Loucy (cell line): ENCODE results near the gene NTN1.

ENCODE experiments used
- CTCF ChIP-seq: fragments of 200-600 bp; sonication (generic); conservative IDR thresholded peaks from 2 replicates; pipeline ENCODE4 v1.5.1; 2014; ENCODE audit warnings: mild to moderate bottlenecking, antibody characterized with exemption, low read length
- EZH2phosphoT487 ChIP-seq: fragments of 200-600 bp; IDR thresholded peaks from 2 replicates; pipeline ENCODE4 v1.6.1; 2018; ENCODE audit warnings: antibody characterized with exemption, mild to moderate bottlenecking, moderate library complexity, borderline replicate concordance

DNA sequence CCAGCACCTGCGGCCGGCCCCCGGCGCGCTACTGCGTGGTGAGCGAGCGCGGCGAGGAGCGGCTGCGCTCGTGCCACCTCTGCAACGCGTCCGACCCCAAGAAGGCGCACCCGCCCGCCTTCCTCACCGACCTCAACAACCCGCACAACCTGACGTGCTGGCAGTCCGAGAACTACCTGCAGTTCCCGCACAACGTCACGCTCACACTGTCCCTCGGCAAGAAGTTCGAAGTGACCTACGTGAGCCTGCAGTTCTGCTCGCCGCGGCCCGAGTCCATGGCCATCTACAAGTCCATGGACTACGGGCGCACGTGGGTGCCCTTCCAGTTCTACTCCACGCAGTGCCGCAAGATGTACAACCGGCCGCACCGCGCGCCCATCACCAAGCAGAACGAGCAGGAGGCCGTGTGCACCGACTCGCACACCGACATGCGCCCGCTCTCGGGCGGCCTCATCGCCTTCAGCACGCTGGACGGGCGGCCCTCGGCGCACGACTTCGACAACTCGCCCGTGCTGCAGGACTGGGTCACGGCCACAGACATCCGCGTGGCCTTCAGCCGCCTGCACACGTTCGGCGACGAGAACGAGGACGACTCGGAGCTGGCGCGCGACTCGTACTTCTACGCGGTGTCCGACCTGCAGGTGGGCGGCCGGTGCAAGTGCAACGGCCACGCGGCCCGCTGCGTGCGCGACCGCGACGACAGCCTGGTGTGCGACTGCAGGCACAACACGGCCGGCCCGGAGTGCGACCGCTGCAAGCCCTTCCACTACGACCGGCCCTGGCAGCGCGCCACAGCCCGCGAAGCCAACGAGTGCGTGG, 1.5 kb downstream of the NTN1 start:
- TF ChIP-seq EZH2phosphoT487 (no peak), CTCF (no peak)
